Breast epithelium (tissue), 3 donors: ENCODE results near the gene SAP30.

Experiments
- CTCF ChIP-seq, 3 donors: fragments of 450-650 bp; IDR thresholded peaks; one replicate each; pipeline ENCODE4 v1.5.1; 2016 to 2017; ENCODE audit warnings: antibody characterized with exemption in 3 of 3, mild to moderate bottlenecking in 3 of 3, moderate library complexity in 3 of 3
- POLR2A ChIP-seq: fragments of 450-650 bp; IDR thresholded peaks from one replicate; pipeline ENCODE4 v1.6.1; 2016; ENCODE audit warnings: antibody characterized with exemption, mild to moderate bottlenecking, moderate library complexity

- TF ChIP-seq POLR2A (no peak), CTCF (IDR thresholded peaks at IDR 0.05) (no peak)
Measured at GRCh38 chr4:173411106-173411693, 40.4 kb downstream of the SAP30 start.
